SK-N-SH (cell line): ENCODE data around the gene TNS4. TPM values are rescaled to one million over a fixed set of nuclear protein-coding genes. Genes with fewer than 3 reads are reported as not detected.

Experiments
- CTCF ChIA-PET: fragments of 300-600, 350-600 bp; formaldehyde crosslinking; extraction: SDS; loops from one replicate; lab custom pipeline; 2021; lab: Yijun Ruan, JAX
- POLR2A ChIA-PET: fragments of 350-600 bp; sonication (Branson Sonifier 250); formaldehyde crosslinking; extraction: SDS; loops from one replicate; lab custom pipeline; 2020; ENCODE audit warnings: antibody characterized with exemption, inconsistent platforms; lab: Yijun Ruan, JAX
- DNase-seq: peaks from one replicate; pipeline ENCODE4 v3.0.0; 2012
- H2AFZ ChIP-seq: fragments of 200-600 bp; sonication (generic); 2 replicates; pipeline ENCODE4 v1.8.1; 2016; ENCODE audit warnings: antibody characterized with exemption, mild to moderate bottlenecking, low read depth
- H3F3A ChIP-seq: fragments of 200-600 bp; sonication (generic); replicated peaks from 2 replicates; pipeline ENCODE3; 2016; ENCODE audit warnings: antibody characterized with exemption, mild to moderate bottlenecking; ENCODE audit not compliant: insufficient read depth
- H3K27ac ChIP-seq, 2 experiments: fragments of 200-500 bp in 1 of 2; fragments of 200-600 bp in 1 of 2; sonication (Bioruptor generic) in 1 of 2; sonication (generic), shearing (Covaris generic) in 1 of 2; 2 replicates each; pipeline versions ENCODE4 v1.5.1 to v1.6.1; 2014 to 2016; ENCODE audit warnings: low read depth in 2 of 2, inconsistent platforms in 1 of 2, low read length in 1 of 2, mild to moderate bottlenecking in 1 of 2, mixed read lengths in 1 of 2
- H3K27me3 ChIP-seq: fragments of 200-600 bp; sonication (generic), shearing (Covaris generic); 2 replicates; pipeline ENCODE4 v1.6.1; 2016; ENCODE audit warnings: mixed run types; ENCODE audit not compliant: insufficient read depth
- H3K36me3 ChIP-seq, 2 experiments: fragments of 200-500 bp in 1 of 2; fragments of 200-600 bp in 1 of 2; sonication (Bioruptor generic) in 1 of 2; sonication (generic) in 1 of 2; replicated peaks in 1 of 2; 2 replicates each; pipeline versions ENCODE3 to v1.5.1; 2014 to 2016; ENCODE audit warnings: low read length in 1 of 2, mild to moderate bottlenecking in 1 of 2; ENCODE audit not compliant: insufficient read depth in 2 of 2, control insufficient read depth in 1 of 2
- H3K4me1 ChIP-seq, 2 experiments: fragments of 200-500 bp in 1 of 2; fragments of 200-600 bp in 1 of 2; sonication (Bioruptor generic) in 1 of 2; sonication (generic), shearing (Covaris generic) in 1 of 2; 2 replicates each; pipeline versions ENCODE4 v1.5.1 to v1.6.1; 2014 to 2016; ENCODE audit warnings: low read depth in 1 of 2, low read length in 1 of 2, mixed run types in 1 of 2; ENCODE audit not compliant: insufficient read depth in 2 of 2, control insufficient read depth in 1 of 2
- H3K4me2 ChIP-seq: fragments of 200-600 bp; sonication (generic), shearing (Covaris generic); 2 replicates; pipeline ENCODE4 v1.6.1; 2017; ENCODE audit warnings: mixed run types
- H3K4me3 ChIP-seq, 2 experiments: fragments of 200-500 bp in 1 of 2; fragments of 200-600 bp in 1 of 2; sonication (Bioruptor generic) in 1 of 2; sonication (generic), shearing (Covaris generic) in 1 of 2; 2 replicates each; pipeline versions ENCODE4 v1.5.1 to v1.8.1; 2014 to 2016; ENCODE audit warnings: low read depth in 2 of 2, inconsistent platforms in 1 of 2, low read length in 1 of 2, mild to moderate bottlenecking in 1 of 2, mixed read lengths in 1 of 2, moderate library complexity in 1 of 2
- H3K79me2 ChIP-seq: fragments of 200-600 bp; sonication (generic); 2 replicates; pipeline ENCODE4 v1.8.1; 2017; ENCODE audit warnings: mild to moderate bottlenecking; ENCODE audit not compliant: insufficient read depth
- H3K9ac ChIP-seq: fragments of 200-600 bp; sonication (generic); 2 replicates; pipeline ENCODE4 v1.6.1; 2017; ENCODE audit warnings: mixed run types
- H3K9me2 ChIP-seq: fragments of 200-600 bp; sonication (generic); 2 replicates; pipeline ENCODE4 v1.6.1; 2017; ENCODE audit warnings: mixed run types
- H3K9me3 ChIP-seq: fragments of 200-600 bp; sonication (generic); 2 replicates; pipeline ENCODE4 v1.6.1; 2017; ENCODE audit warnings: mixed run types, mild to moderate bottlenecking, moderate library complexity
- H4K20me1 ChIP-seq: fragments of 200-600 bp; sonication (generic); 2 replicates; pipeline ENCODE4 v1.6.1; 2017; ENCODE audit warnings: mild to moderate bottlenecking, mixed run types; ENCODE audit not compliant: insufficient read depth
- CHD2 ChIP-seq: fragments of 150-350 bp; IDR thresholded peaks from 2 replicates; pipeline ENCODE4 v1.6.1; 2018; ENCODE audit warnings: low read length; ENCODE audit not compliant: partially characterized antibody
- ELF1 ChIP-seq: IDR thresholded peaks from 2 replicates; pipeline ENCODE4 v1.4.0; 2012
- EP300 ChIP-seq, 2 experiments: IDR thresholded peaks; 2 replicates each; pipeline versions ENCODE4 v1.4.0 to v1.6.1; 2012; ENCODE audit warnings: borderline replicate concordance in 1 of 2, low read depth in 1 of 2, low read length in 1 of 2
- FOXM1 ChIP-seq: IDR thresholded peaks from 2 replicates; pipeline ENCODE4 v1.4.0; 2012; ENCODE audit warnings: low read depth, mild to moderate bottlenecking
- IRF3 ChIP-seq: fragments of 150-350 bp; IDR thresholded peaks from 2 replicates; pipeline ENCODE4 v1.6.1; 2016; ENCODE audit warnings: mild to moderate bottlenecking, low read depth, low read length
- MAX ChIP-seq: IDR thresholded peaks from 2 replicates; pipeline ENCODE4 v1.4.0; 2012; ENCODE audit warnings: low read depth
- POLR2AphosphoS5 ChIP-seq: IDR thresholded peaks from 2 replicates; pipeline ENCODE4 v1.6.1; 2012; ENCODE audit warnings: low read depth, low read length
- RCOR1 ChIP-seq: fragments of 150-350 bp; IDR thresholded peaks from 2 replicates; pipeline ENCODE4 v1.6.1; 2017; ENCODE audit warnings: antibody characterized with exemption, low read length
- RXRA ChIP-seq: IDR thresholded peaks from 2 replicates; pipeline ENCODE4 v1.4.0; 2012; ENCODE audit warnings: low read depth, mild to moderate bottlenecking, borderline replicate concordance
- SIN3A ChIP-seq: IDR thresholded peaks from 2 replicates; pipeline ENCODE4 v1.6.1; 2012; ENCODE audit warnings: low read depth, mild to moderate bottlenecking, low read length, moderate library complexity, borderline replicate concordance
- YY1 ChIP-seq: IDR thresholded peaks from 2 replicates; pipeline ENCODE4 v1.4.0; 2012; ENCODE audit warnings: low read depth, mild to moderate bottlenecking
- WGBS: methylation state at CpG from one replicate; pipeline ENCODE4 v1.1.6; 2017; ENCODE audit warnings: low lambda C conversion rate; 5-methylcytosine and 5-hydroxymethylcytosine counted together
- polyA plus RNA-seq, 3 experiments: library from polyadenylated mRNA; depleted of rRNA; stranded (reverse); fragments of >200 nt; gene quantifications; 2 replicates each; pipeline ENCODE4 v1.2.3, GENCODE V29; 2012
- TF ChIP-seq, protein P1 (sequence below): IDR thresholded peaks from 2 replicates; pipeline ENCODE4 v1.6.1; 2012; ENCODE audit warnings: mild to moderate bottlenecking, low read depth, low read length, moderate library complexity
- TF ChIP-seq, protein P2 (sequence below): IDR thresholded peaks from 2 replicates; pipeline ENCODE4 v1.4.0; 2012; ENCODE audit warnings: low read depth, borderline replicate concordance

TNS4 gene
- polyA plus RNA-seq, 1 of the 3 experiments (the other 2 are of a cell fraction), result not detected

DNA sequence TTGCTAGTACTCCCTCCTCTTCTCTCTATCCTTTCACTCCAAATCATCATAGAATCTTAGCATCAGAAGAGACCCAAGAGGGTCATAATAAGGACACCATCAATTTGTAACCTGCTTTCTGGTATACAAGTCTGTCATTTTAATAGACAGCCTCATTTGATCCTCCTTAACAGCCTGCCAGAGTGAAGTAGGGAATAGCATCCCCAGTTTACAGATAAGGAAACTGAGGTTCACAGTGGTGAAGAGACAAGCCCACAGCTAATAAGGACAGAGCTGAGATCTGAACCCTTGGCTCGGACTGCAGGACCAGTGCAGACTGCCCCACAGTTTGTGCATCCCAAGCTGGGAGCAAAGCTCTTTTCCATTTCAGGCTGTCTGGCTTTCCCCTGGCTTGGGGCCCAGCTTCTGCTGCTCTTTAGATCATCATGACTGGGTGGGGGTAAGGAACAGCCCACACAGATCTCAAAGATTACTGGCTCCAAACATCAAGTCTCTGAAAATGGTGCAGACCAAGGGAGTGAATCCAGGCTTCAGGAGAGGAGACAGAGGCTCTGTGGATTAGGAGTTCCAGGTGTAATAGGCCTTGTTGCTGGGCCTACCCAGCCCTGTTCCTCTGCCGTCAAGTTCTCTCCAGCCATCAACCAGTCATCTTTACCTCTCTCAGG lies 68.4 kb downstream of the TNS4 start (continued):
- TF ChIP-seq, protein P1, sequence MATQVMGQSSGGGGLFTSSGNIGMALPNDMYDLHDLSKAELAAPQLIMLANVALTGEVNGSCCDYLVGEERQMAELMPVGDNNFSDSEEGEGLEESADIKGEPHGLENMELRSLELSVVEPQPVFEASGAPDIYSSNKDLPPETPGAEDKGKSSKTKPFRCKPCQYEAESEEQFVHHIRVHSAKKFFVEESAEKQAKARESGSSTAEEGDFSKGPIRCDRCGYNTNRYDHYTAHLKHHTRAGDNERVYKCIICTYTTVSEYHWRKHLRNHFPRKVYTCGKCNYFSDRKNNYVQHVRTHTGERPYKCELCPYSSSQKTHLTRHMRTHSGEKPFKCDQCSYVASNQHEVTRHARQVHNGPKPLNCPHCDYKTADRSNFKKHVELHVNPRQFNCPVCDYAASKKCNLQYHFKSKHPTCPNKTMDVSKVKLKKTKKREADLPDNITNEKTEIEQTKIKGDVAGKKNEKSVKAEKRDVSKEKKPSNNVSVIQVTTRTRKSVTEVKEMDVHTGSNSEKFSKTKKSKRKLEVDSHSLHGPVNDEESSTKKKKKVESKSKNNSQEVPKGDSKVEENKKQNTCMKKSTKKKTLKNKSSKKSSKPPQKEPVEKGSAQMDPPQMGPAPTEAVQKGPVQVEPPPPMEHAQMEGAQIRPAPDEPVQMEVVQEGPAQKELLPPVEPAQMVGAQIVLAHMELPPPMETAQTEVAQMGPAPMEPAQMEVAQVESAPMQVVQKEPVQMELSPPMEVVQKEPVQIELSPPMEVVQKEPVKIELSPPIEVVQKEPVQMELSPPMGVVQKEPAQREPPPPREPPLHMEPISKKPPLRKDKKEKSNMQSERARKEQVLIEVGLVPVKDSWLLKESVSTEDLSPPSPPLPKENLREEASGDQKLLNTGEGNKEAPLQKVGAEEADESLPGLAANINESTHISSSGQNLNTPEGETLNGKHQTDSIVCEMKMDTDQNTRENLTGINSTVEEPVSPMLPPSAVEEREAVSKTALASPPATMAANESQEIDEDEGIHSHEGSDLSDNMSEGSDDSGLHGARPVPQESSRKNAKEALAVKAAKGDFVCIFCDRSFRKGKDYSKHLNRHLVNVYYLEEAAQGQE, result no peak
- TF ChIP-seq YY1, result no peak
- TF ChIP-seq RXRA, result no peak
- no peak for TF ChIP-seq MAX
- no peak for TF ChIP-seq IRF3
- TF ChIP-seq FOXM1, result no peak
- no peak for TF ChIP-seq SIN3A
- TF ChIP-seq RCOR1, result peak; percentile 68
- TF ChIP-seq POLR2AphosphoS5, result no peak
- no peak for TF ChIP-seq ELF1
- TF ChIP-seq EP300 (IDR thresholded peaks at IDR 0.05; ENCODE audit: borderline replicate concordance in 1 of 2, low read depth in 1 of 2, low read length in 1 of 2), result peak in 1 of 2 experiments; percentile 55; a peak in 2 of 4 replicates

- Histone ChIP-seq H3K36me3 (no peaks in the 10 kb centered on the region), H3K27me3 (no peaks in the 10 kb centered on the region), H3K9ac (no peak overlapping the region), H3K4me3 (no peak overlapping the region), H3K4me2 (no peak overlapping the region), H4K20me1 (no peaks in the 10 kb centered on the region), H3K79me2 (no peaks in the 10 kb centered on the region), H3K27ac (no peak overlapping the region), H3K9me2 (no peaks in the 10 kb centered on the region), H3K9me3 (no peaks in the 10 kb centered on the region), H3F3A (no peaks in the 10 kb centered on the region), H2AFZ (no peak overlapping the region), H3K4me1 (peaks cover 9 to 26% of the 10 kb centered on the region in 2 experiments; a peak in 3 of 4 replicates)
- 74% methylated on average over 3 of the region's 3 CpGs for WGBS
- ChIA-PET POLR2A (interaction anchor here (1.4 kb wide), 1 partner anchor 14 kb away, joined by 3 read pairs; the partner anchor contains the start of gene TOP2A), CTCF (interaction anchor here (0.6 to 7.2 kb wide), 10 partner anchors 9 to 386 kb away, joined by 3 to 42 read pairs (median 4); no protein-coding TSS in a partner anchor)
- TF ChIP-seq CHD2 (no peak), YY1 (no peak)
- TF ChIP-seq, protein P2, sequence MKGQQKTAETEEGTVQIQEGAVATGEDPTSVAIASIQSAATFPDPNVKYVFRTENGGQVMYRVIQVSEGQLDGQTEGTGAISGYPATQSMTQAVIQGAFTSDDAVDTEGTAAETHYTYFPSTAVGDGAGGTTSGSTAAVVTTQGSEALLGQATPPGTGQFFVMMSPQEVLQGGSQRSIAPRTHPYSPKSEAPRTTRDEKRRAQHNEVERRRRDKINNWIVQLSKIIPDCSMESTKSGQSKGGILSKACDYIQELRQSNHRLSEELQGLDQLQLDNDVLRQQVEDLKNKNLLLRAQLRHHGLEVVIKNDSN, result no peak
- DNase-seq, result no peak
Measured at GRCh38 chr17:40431231-40431602, 70.2 kb downstream of the TNS4 start.
